Femur (tissue), 1 donor: ENCODE results near the gene GPR146.
"Not testable (repeated sequence)": the region's sequence is repeated elsewhere in the genome, so short reads cannot be mapped to it uniquely, and the experiment has no call there.

Experiments used
- DNase-seq: peaks from one replicate; pipeline ENCODE4 v3.0.0-alpha.2; 2017

Gene GPR146

GRCh38 chr7:1026721-1027161, 17.6 kb upstream of the GPR146 start:
- DNase-seq: no peak

- peak; percentile 53 for DNase-seq
Observed at GRCh38 chr7:1027242-1028043, 16.9 kb upstream of the GPR146 start.

GRCh38 chr7:1028044-1028770, 16.1 kb upstream of the GPR146 start:
- DNase-seq: peak; percentile 94

GRCh38 chr7:1028775-1029636, 15.3 kb upstream of the GPR146 start:
- peak; percentile 89 for DNase-seq

GRCh38 chr7:1029637-1030443, 14.5 kb upstream of the GPR146 start:
- DNase-seq: no peak

GRCh38 chr7:1030444-1031070, 13.8 kb upstream of the GPR146 start:
- no peak for DNase-seq

- DNase-seq: no peak
Observed at GRCh38 chr7:1031716-1032455, 12.5 kb upstream of the GPR146 start.

- DNase-seq: no peak
Observed at GRCh38 chr7:1032536-1033181, 11.7 kb upstream of the GPR146 start.

GRCh38 chr7:1033546-1034145, 10.7 kb upstream of the GPR146 start:
- no peak for DNase-seq

- DNase-seq: not testable (repeated sequence)
Observed at GRCh38 chr7:1034769-1035168, 9.6 kb upstream of the GPR146 start.

GRCh38 chr7:1036164-1036928, 8.0 kb upstream of the GPR146 start:
- not testable (repeated sequence) for DNase-seq

- DNase-seq: not testable (repeated sequence)
Observed at GRCh38 chr7:1040233-1040632, 4.1 kb upstream of the GPR146 start.

GRCh38 chr7:1040790-1041189, 3.6 kb upstream of the GPR146 start:
- DNase-seq: peak; percentile 80

- DNase-seq: no peak
Observed at GRCh38 chr7:1041551-1042491, 2.5 kb upstream of the GPR146 start.

- no peak for DNase-seq
Observed at GRCh38 chr7:1042492-1042833, 1.9 kb upstream of the GPR146 start.

GRCh38 chr7:1043552-1044188, 676 bp upstream of the GPR146 start:
- no peak for DNase-seq
